GM21423 (cell line): Measurements from ENCODE around the gene NABP1.

Experiments used
- ATAC-seq: cut with Tn5 transposase; IDR thresholded peaks from one replicate; pipeline ENCODE4 v1.9.1; 2021; ENCODE audit warnings: mild to moderate bottlenecking, moderate library complexity; ENCODE audit not compliant: unreplicated experiment

Gene NABP1

GRCh38 chr2:191703079-191703725, 25.3 kb downstream of the NABP1 start:
- ATAC-seq: no peak

- no peak for ATAC-seq
Observed at GRCh38 chr2:191705084-191705483, 27.1 kb downstream of the NABP1 start.

GRCh38 chr2:191705701-191706100, 27.8 kb downstream of the NABP1 start:
- ATAC-seq: no peak

GRCh38 chr2:191706791-191707190, 28.9 kb downstream of the NABP1 start:
- ATAC-seq: no peak

GRCh38 chr2:191707542-191707941, 29.6 kb downstream of the NABP1 start:
- ATAC-seq: no peak

- no peak for ATAC-seq
Observed at GRCh38 chr2:191710411-191710900, 32.5 kb downstream of the NABP1 start.

GRCh38 chr2:191711621-191712020, 33.7 kb downstream of the NABP1 start:
- ATAC-seq: no peak

- ATAC-seq: no peak
Observed at GRCh38 chr2:191713837-191714236, 35.9 kb downstream of the NABP1 start.

GRCh38 chr2:191714925-191715324, 37.0 kb downstream of the NABP1 start:
- no peak for ATAC-seq

GRCh38 chr2:191715471-191715870, 37.5 kb downstream of the NABP1 start:
- no peak for ATAC-seq

- ATAC-seq: no peak
Observed at GRCh38 chr2:191719261-191719660, 41.3 kb downstream of the NABP1 start.

- ATAC-seq: no peak
Observed at GRCh38 chr2:191719938-191720337, 42.0 kb downstream of the NABP1 start.

- no peak for ATAC-seq
Observed at GRCh38 chr2:191721331-191721730, 43.4 kb downstream of the NABP1 start.

GRCh38 chr2:191724015-191724414, 46.1 kb downstream of the NABP1 start:
- ATAC-seq: peak; percentile 69

GRCh38 chr2:191728750-191729624, 51.1 kb downstream of the NABP1 start:
- no peak for ATAC-seq

GRCh38 chr2:191730263-191730662, 52.3 kb downstream of the NABP1 start:
- ATAC-seq: no peak
